KBM-7 (cell line): ENCODE measurements around the gene IGF2R.

Experiments
- DNase-seq: peaks from one replicate; pipeline ENCODE4 v3.0.0-alpha.2; 2015
- in situ Hi-C: fragments of 300-500 bp; cut with MboI; formaldehyde crosslinking; loops from 2 replicates; pipeline ENCODE4 v1.14.3; 2020; ENCODE audit warnings: low sequenced_read_pairs, low pct_unique_long_range_greater_than_20kb, mixed read lengths

The IGF2R gene

DNA sequence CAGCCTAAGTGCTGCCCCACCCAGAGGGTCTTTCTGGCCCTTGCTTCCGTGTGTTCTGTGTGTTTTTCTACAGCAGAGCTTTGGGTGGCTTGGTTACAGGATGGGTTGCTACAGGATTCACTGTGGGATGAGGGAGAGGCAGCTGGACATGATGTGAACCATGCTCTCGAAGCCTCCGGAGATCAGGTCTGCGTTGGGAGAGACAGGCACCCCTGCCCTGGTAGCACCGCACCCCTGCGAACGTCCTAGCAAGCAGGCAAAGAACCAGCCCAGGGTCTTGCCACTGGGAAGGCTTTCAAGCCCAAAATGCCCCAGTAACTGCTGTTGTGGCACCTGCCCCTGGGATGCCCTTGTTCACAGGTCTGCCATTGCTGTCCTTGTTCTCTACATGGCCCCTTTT is 66.4 kb downstream of the IGF2R start:
- in situ Hi-C loops = no loop called here
- no peak for DNase-seq

DNA sequence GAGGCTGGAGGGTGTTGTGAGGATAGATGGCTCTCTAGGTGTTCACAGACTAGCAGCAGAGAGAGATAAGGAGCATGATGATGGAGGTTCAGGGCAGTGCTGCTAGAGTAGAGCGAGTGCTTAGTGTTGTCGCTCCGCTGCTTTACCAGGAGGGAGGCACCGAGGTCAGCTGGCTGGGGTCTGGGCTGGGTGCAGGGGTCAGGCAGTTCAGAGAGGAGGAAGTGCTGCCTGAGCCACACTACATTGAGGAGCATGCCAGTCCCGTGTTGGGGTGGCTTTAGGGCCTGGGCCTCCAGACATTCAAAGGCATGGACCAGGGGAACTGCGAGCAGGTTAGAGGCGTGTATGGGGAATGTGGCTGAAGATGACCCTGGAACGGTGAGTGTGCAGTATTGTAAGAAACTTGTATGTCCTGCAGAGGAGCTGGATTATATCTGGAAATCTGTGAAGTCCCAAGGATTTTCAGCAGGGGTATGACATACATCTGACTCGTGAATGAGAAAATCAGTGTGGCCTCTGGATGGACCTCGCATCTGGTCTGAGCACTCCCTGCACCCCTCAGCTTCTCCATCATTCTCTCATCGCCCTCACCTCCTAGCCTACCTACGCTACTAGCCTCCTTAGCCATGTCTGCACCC is 66.9 kb downstream of the IGF2R start:
- no peak for DNase-seq
- in situ Hi-C loops = no loop called here

DNA sequence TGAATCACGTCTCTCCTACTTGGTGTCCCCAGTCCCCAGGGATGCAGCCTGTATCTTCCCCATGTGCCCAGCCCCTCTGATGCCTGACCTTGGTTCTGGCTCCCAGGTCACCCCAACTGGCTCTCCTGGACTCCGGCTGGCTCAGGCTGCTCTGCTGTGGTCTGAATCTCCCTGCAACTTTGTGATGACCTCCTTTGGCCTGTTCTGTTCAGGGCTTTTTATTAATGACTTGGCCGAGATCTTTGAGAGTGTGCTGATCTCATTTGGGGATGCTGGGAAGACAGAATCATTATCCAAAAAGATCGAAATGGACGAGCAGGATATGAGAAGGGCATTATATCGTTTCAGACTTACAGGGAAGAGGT is 67.4 kb downstream of the IGF2R start:
- in situ Hi-C loops = no loop called here
- DNase-seq = no peak

DNA sequence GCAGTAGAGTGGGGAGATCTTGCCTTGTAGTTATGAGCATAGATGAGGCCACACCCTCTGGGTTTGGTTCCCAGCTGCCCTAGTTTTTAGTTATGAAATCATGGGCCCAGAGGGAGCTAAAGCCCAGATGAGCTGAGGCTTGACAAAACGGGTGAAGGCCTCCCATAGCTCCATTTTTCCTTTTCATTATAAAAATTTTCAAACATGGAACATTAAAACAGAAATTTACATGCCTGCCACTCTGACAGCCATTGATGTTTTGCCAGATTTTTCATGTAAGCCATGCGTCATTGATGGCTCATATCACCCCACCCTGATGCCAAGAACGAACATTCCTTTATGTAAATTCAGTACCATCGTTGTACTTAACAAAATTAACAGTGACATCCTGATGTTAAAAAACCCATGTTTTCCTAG is 67.9 kb downstream of the IGF2R start:
- in situ Hi-C loops = no loop called here
- no peak for DNase-seq

DNA sequence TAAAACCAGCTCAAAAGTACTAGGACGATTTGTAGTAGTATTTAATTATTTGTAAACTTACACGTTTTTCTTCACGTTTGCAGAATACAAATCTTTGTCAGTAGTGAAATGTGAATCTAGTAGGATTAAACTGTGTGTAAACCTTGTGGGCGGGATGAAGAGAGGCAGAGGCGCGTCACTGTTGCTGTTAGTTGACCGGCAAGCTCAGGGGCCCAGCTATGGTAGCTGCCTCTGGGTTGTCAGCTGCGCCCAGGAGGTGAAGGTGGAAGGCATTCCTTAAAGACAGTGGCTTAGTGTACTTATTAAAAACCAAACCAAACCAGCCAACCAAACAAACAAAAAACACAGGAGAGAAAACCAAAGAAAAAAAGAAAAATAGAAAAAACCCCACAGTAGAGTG is 69.6 kb downstream of the IGF2R start:
- in situ Hi-C loops = no loop called here
- DNase-seq = no peak

DNA sequence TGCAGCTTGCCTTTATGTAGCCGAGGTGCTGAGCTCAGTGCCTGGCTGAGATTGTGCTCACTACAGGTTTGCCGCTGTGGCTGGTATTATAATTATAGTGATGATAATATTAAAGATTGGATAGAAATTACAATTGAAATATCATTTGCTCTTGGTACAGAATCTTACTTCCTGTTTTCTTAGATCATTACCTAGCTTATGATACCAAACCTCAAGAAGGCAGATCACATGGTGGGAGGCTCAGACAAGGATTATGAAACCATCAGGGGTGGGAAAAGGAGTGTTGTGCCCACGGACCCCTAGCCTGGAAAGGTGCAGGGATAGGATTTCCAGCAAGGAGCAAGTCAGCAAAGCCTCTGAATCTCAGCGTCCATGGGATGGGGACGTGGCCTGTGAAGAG is 70.6 kb downstream of the IGF2R start:
- in situ Hi-C loops = no loop called here
- DNase-seq = no peak

DNA sequence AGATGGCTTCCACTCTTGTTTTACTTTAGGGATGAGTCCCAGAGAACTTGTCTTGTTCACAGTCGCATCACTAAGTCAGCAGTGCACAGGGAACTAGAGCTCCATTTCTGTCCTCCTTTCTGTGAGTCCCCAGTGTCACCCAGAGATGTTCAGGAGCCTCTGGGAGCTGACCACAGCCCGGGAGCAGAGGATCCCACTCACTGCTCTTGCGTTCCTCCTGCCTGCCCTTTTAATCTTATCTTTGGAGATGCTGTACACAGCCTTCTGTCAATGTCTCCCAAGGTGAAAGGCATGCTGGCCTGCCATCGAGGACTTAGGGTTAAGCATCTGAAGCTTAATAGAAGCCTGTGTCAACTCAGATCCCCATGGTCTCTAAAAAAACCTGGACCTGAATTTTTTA is 71.2 kb downstream of the IGF2R start:
- in situ Hi-C loops = no loop called here
- no peak for DNase-seq

DNA sequence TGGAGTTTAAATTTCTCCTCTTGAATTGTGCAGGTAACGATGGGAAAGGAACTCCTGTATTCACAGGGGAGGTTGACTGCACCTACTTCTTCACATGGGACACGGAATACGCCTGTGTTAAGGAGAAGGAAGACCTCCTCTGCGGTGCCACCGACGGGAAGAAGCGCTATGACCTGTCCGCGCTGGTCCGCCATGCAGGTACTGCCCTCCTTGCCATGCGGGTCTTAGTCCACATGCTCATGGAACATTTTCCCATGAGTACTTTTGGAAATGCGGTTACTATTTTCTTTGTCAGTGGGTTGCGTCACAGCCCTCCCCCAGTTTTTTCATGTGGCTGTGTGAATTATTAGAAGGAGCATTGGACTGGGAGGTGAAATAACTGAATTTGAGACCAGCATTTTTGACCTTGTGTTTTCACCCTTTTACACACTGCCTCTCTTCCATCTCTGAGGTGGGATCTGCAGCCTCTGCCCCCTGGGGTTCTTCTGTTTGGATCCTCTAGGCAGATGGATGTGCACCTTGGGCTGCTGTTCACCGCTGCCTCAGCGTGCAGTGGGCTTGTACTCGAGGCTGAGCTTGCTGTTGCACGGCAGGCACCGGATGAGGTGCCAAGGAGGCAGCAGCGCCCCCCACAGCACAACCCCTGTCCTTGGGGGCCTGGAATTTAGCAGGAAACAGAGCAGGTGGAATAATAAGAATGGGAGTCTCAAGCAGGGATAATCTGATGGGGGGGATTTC is 71.8 kb downstream of the IGF2R start:
- in situ Hi-C loops = no loop called here
- DNase-seq = no peak

DNA sequence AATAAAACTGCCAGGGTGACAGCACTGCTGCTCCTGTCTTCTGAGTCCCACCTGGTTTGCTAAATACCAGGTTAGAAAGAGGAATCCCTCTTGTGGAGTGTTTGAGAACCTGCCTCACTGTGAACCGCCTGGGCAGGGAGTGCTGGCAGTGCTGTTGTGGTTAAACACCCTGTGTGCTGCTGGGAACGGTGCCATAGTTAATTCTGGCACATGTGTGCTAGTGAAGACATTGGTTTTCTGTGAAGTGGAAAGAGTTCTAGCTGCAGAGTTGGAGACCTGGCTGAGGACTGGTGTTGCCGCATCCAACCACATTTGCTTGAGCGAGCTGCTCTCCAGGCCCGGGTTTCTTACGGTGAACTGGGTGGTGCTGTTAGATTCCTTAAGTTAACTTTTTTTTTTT is 72.7 kb downstream of the IGF2R start:
- peak; percentile 11 for DNase-seq
- in situ Hi-C loops = no loop called here

DNA sequence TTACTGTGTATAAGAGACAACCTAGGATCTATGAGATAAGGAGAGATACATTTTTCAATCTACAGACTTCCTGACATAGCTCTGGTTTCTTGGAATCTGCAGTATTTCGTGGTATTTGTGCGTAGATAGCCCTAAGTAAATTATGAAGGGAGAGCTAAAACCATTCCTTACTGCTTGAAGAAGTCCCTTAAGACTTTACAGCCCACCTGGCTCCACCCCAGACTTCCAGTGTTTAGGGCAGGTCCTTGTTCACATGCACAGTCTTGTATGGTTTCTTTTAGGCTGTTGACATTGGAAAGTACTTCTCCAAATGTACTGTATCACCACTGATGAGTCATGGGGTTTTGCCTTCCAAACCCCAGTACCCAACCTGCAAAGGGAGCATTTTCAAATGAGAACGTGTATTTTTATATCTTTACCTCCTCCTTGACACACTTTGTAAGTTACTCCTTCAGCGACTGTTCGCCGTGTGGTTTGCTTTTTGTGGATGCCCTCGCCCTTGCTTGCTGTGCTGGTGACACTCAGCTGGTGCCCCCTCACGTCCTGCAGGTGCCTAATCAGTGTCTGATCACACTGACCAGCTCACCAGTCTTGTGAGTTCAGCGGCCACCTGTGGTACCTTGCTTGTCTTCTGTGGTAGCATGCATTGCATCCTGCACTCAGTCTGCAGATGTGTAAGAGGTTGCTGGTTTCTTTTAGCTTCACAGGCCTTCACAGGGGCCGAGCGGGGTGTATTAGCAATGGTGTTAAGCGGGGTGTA is 73.3 kb downstream of the IGF2R start:
- in situ Hi-C loops = no loop called here
- DNase-seq = no peak

DNA sequence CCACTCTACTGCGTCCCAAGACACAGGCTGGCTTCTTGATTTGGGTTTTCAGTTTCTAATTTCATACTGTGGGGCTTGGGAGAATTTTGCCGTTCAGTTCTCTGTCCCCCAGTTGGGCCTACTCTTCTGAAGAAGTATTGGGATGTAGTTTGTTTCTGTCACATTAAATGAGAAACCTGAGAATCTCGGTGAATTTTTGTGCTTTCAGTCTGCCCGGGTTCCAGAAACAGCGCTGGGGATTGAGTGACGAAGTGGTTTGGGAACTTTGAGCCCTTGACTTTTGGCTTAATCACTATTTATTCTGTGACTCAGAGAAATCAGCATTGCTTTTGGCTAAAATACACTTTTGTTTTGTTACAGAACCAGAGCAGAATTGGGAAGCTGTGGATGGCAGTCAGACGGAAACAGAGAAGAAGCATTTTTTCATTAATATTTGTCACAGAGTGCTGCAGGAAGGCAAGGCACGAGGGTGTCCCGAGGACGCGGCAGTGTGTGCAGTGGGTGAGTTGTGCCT is 74.0 kb downstream of the IGF2R start:
- no peak for DNase-seq
- in situ Hi-C loops = no loop called here

DNA sequence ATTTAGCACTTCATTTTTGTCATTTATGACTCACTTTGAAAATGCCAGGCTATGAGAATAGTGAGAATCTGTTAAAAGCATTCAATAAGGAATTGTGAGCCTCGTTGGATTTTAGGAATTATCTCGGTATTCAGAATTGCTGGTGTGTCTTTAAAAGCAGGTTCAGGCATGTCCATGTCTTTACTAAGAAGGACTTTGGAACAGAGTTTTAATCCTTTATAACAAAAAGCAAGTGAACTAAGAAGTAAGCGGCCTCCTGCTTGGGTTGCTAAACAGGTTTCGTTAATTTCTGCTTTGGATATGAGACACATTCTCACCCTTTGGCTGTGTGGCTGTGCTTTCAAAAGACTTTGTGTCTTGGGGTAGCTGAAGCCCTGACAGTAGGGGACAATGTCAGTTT is 74.9 kb downstream of the IGF2R start:
- in situ Hi-C loops = no loop called here
- DNase-seq = no peak

DNA sequence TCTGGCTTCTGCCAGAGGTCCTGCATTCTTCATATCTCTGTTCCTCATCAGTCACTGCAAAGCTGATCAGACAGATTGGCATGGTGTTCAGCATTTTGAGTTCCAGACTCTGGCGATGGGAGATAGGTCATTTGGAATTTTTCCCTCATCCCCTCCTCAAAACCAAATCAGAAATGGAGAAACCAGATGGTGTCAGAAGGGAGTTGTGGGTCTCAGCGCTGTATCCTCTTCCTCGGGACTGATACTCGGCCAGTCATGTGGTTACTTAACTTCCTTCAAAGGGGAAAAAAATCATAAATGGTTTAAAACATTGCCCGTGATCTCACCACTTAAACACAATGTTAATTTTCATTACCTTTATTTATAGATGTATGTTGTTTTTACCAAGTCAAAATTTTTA is 75.8 kb downstream of the IGF2R start:
- in situ Hi-C loops = no loop called here
- DNase-seq = no peak

DNA sequence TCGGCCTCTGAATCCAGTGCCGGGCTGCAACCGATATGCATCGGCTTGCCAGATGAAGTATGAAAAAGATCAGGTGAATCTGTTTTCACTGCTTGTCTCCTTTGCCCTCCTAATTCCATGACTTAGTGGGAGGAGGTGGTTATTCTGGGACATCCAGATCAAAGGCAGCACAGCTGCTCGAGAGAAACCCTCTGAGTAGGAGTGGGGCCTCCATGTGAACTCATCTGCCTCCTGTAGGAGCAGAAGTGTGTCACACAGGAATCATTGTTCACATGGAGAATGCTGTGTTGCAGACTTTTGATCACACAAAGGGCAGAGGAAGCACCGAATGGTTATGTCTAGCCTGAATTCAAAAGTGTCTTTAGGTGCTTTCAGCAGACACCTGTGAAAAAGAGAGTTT is 79.6 kb downstream of the IGF2R start:
- in situ Hi-C loops = no loop called here
- no peak for DNase-seq

DNA sequence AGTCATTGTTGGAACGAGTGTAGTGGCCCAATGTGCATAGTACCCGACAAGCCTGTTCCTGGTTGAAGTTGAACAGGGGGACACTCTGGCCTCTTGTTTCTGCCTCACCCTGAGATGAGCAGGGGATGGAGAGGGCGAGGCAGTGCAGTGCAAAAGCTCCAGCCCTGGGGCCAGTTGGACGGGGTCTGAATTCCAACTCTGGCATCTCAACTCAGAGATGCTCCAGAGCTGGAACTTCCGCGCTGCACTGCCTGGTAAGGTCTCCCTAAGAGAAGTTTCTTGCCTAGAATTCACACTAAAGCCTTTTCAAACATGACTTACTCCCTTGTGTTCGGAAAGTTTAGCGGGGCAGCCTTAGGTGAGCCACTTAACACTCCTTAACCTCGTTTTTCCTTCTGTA is 80.5 kb downstream of the IGF2R start:
- no peak for DNase-seq
- in situ Hi-C loops = no loop called here

DNA sequence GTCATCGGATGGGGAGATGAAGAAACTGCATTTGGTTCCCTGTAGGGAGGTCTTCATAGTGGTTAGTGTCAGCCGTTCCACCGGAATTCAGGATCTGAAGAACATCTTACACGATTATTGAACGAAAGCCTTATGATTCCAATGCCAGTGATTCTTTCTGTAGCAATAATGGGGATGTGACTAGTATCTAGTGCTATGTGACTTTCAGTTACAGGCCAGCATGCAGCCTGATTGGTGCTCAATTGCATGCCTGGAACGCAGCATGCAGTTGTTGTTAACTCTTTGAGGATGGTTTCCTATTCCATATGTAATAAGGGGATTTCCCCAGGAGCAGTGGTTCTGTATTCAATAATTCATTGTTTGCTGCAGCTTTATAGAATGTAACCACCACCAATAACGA is 81.1 kb downstream of the IGF2R start:
- no peak for DNase-seq
- in situ Hi-C loops = no loop called here

DNA sequence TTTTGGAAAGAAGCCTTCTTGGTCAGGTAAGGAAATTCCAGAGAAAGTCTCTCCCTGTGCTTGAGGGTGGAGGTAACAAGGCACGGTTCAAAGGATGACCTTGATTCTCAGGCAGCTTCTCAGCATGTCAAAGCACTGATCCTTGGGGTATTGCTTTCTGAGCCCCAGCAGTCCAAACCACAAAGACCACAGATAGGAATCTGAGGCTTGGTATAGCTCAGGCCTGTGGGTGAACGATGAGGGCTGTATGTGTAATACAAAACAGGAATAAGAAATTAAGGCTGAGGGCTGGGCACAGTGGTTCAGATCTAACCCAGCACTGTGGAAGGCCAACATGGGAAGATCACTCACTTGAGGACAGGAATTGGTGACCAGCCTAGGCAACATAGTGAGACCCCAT is 82.5 kb downstream of the IGF2R start:
- in situ Hi-C loops = no loop called here
- DNase-seq = peak; percentile 50

DNA sequence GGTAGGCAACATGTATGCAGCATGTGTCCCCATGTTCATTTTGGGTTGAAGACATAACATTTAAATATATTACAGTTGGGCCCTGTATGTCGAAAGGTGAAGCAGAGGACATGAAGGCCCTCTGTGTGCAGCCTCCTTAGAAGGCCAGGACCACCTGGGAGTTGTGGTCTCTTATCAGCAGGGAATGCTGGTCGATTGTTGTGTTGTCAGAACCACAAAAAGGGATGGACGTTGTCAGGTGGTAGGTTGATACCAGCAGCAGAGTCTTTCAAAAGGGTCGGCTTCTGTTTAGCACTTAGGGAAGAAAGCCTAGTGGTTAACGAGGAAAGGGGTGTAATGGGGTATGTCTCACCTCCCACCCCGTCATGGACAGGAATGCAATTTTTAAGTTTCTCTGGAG is 85.4 kb downstream of the IGF2R start:
- DNase-seq = no peak
- in situ Hi-C loops = no loop called here

DNA sequence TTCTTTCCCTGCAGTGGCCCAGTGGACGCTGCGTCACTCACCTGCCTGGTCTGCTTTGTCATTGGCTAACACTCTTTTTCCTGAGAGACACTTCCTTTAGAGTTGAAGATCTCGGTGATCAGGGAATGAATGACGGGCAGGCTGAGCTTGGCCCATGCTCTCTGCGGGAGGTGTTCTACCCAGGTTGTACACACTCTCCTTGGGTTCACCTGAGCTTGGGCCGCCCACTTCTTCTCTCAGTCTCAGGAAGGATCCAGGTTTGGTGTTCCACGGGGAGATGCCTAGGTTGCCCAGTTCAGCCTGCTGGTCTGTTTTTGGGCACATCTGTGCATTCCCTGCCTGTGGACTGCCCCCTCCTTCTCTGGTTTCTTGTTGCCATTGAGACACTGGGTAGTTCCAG is 86.0 kb downstream of the IGF2R start:
- no peak for DNase-seq
- in situ Hi-C loops = no loop called here

DNA sequence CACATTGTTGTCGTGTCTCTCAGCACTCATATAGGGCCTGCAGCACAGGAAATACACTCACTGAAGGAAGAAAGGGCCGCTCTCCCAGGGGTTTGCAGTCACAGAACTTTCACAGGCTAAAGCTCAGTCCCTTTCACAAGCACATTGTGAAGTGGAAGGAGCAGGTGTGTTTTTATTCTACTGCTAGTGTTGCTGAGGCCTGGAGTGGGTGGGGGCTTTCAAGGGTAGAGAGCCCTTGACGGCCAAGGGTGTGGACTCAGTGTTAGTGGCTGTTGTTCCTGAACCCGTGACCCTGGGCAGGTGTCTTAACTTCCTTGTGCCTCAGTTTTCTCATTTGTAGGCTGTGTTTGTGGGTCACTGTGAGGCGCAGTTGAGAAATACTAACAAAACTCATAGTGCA is 86.5 kb downstream of the IGF2R start:
- in situ Hi-C loops = no loop called here
- no peak for DNase-seq
